GM10266 (cell line): ENCODE data around the gene PAFAH2.

Source experiments
- DNase-seq: peaks from one replicate; pipeline ENCODE4 v3.0.0; 2012; ENCODE audit errors: extremely low spot score
- CTCF ChIP-seq: IDR thresholded peaks from 2 replicates; pipeline ENCODE4 v1.5.1; 2012; ENCODE audit warnings: mild to moderate bottlenecking, low read depth; ENCODE audit not compliant: control insufficient read depth, insufficient read depth; ENCODE audit errors: missing control alignments

PAFAH2 gene

GRCh38 chr1:25994402-25995150, 3.3 kb downstream of the PAFAH2 start:
- no peak for DNase-seq
- no peak for TF ChIP-seq CTCF

DNA sequence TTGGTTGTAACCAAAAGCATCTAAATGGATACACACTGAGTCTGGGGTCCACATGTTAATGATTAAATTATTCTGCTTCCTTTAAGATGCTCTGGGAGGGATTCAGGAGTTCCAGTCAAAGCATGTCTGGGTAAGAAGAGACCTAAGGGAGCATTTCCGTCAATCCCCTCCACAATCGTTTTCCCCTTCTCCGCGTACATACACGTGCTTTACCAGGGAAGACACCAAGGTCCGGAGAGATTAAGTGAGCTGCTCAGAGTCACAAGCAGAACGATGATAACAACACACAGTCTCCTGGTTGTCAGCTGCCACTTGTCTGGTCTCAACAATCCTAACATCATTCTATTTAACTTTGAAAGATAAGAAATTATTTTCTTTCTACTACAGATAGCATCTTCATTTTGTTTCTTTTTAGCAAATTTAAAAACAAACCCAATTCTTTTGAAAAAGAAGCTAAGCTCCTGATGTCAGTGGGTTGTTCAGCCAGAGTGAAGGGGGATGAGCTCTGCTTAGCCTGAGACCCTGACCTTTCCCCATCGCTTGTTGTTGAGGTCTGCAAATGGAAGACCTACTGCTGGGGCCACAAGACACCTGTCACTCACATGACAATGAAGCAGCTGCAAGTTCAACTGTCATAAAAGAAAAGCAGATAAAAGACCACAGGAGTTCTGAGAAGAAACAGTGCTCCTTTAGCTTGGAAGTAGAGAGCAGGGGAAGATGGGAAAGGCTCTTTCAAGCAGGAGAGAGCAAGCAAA, 4.5 kb downstream of the PAFAH2 start:
- no peak for DNase-seq
- no peak for TF ChIP-seq CTCF

DNA sequence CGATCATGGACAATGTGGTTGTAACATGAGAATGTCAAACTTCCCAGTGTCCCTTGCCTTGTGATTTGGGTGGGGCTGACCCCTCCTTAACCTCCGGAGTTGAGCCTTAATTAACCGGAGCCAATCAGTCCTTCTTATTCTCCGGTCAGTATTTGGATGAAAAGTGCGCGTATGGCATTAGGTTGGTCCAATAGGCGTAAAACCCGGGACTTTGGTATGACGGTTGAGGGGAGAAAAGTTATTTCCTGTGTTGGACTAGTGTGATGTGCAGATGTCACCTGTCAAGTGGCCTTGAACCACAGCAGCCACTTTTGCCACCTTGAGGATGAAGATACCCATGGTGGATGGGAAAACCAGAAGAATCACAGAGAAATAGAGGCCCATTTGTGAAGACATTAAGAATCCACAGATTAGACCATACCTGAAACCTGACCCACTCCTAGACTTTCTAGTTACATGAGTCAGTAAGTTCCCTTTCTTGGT, 5.1 kb downstream of the PAFAH2 start:
- no peak for DNase-seq
- no peak for TF ChIP-seq CTCF

GRCh38 chr1:25991937-25992688, 5.8 kb downstream of the PAFAH2 start:
- no peak for TF ChIP-seq CTCF
- DNase-seq = no peak

- no peak for DNase-seq
- no peak for TF ChIP-seq CTCF
These were observed 7.0 kb downstream of the PAFAH2 start for GRCh38 chr1:25990702-25991395.

GRCh38 chr1:25990251-25990650, 7.6 kb downstream of the PAFAH2 start:
- TF ChIP-seq CTCF = no peak
- no peak for DNase-seq
